Mesothelial cell of epicardium (in vitro differentiated cells): Measurements from ENCODE around the gene TENM4. TPM values are rescaled to one million over a fixed set of nuclear protein-coding genes. Genes with fewer than 3 reads are reported as not detected.
"Not testable (repeated sequence)": the region's sequence is repeated elsewhere in the genome, so short reads cannot be mapped to it uniquely, and the experiment has no call there.

ENCODE experiments used
- DNase-seq, 2 experiments: peaks; one replicate each; pipeline ENCODE4 v3.0.0; 2021; ENCODE audit warnings: low spot score in 2 of 2; ENCODE audit not compliant: unreplicated experiment in 2 of 2
- H3K27ac Mint-ChIP-seq: 2 replicates; pipeline ENCODE4 v1.8.0; 2021; ENCODE audit warnings: mixed read lengths
- H3K27me3 Mint-ChIP-seq: 2 replicates; pipeline ENCODE4 v1.8.0; 2021; ENCODE audit warnings: low read depth, mixed read lengths
- H3K36me3 Mint-ChIP-seq: 2 replicates; pipeline ENCODE4 v1.8.0; 2021; ENCODE audit warnings: mixed read lengths
- H3K4me1 Mint-ChIP-seq: 2 replicates; pipeline ENCODE4 v1.8.0; 2021; ENCODE audit warnings: mixed read lengths
- H3K4me3 Mint-ChIP-seq: 2 replicates; pipeline ENCODE4 v1.8.0; 2021; ENCODE audit warnings: mild to moderate bottlenecking, moderate library complexity, mixed read lengths
- H3K9me3 Mint-ChIP-seq: 2 replicates; pipeline ENCODE4 v1.8.0; 2021; ENCODE audit warnings: mixed read lengths
- total RNA-seq: library from RNA; stranded (reverse); gene quantifications from 3 replicates; pipeline ENCODE4 v1.2.1, GENCODE V29; 2021
- TF ChIP-seq, protein P1 (sequence below): fragments of 200-600 bp; sonication (generic); IDR thresholded peaks from one replicate; pipeline ENCODE4 v1.5.0; 2021; ENCODE audit warnings: antibody characterized with exemption; ENCODE audit not compliant: unreplicated experiment

The TENM4 gene
- total RNA-seq, 1 donor from 2014 or later: 187 TPM

DNA sequence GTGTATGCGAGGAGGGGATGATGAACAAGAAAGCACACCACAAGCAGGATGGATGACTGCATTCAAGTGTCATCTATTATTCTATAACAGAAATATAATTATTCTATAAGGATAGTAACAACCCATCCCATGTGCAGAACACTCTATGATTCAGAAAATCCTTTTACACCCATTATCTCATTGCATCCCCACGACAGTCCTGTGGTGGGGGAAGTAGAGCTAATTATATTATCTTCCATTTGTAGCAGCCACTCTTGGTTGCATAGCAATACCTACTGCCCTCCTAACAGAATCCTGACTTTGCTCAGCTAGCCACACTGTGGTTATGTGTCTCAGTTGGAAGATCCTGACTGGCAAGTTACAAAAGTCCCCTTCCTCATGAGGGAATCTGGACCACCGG is 459.7 kb downstream of the TENM4 start:
- no peak for DNase-seq
- peak overlapping the region; percentile 21 for H3K27ac Mint-ChIP-seq
- no peak overlapping the region for H3K4me3 Mint-ChIP-seq
- peaks cover 6% of the 10 kb centered on the region for H3K9me3 Mint-ChIP-seq
- no peaks in the 10 kb centered on the region for H3K27me3 Mint-ChIP-seq
- peaks cover 6% of the 10 kb centered on the region for H3K4me1 Mint-ChIP-seq
- H3K36me3 Mint-ChIP-seq: peaks cover 4% of the 10 kb centered on the region
- TF ChIP-seq, protein P1, sequence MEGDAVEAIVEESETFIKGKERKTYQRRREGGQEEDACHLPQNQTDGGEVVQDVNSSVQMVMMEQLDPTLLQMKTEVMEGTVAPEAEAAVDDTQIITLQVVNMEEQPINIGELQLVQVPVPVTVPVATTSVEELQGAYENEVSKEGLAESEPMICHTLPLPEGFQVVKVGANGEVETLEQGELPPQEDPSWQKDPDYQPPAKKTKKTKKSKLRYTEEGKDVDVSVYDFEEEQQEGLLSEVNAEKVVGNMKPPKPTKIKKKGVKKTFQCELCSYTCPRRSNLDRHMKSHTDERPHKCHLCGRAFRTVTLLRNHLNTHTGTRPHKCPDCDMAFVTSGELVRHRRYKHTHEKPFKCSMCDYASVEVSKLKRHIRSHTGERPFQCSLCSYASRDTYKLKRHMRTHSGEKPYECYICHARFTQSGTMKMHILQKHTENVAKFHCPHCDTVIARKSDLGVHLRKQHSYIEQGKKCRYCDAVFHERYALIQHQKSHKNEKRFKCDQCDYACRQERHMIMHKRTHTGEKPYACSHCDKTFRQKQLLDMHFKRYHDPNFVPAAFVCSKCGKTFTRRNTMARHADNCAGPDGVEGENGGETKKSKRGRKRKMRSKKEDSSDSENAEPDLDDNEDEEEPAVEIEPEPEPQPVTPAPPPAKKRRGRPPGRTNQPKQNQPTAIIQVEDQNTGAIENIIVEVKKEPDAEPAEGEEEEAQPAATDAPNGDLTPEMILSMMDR: no peak

DNA sequence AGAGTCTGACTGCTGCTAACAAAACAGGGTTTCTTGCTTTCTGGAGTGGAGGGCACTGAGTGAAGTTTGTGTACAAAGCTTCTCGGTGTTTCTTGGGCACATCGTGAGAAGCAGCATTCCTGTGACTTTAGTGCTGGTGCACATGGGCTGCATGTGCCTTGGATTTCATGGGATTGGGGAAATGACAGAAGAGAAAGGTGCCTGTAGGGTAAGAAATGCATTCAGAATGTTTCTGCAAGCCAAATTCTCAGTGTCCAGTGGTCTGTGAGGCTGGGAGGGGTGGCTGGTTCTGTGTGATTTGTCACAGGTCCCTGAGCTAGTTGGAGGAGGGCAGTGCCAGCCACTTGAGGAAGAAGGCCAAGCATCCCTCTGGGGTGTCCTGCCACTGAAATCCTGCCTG is 462.0 kb downstream of the TENM4 start:
- Mint-ChIP-seq H3K27me3 (no peaks in the 10 kb centered on the region), H3K4me1 (peaks cover 7% of the 10 kb centered on the region), H3K36me3 (peaks cover 4% of the 10 kb centered on the region), H3K27ac (no peak overlapping the region), H3K4me3 (no peak overlapping the region), H3K9me3 (peaks cover 6% of the 10 kb centered on the region)
- DNase-seq: no peak
- TF ChIP-seq, protein P1: no peak

DNA sequence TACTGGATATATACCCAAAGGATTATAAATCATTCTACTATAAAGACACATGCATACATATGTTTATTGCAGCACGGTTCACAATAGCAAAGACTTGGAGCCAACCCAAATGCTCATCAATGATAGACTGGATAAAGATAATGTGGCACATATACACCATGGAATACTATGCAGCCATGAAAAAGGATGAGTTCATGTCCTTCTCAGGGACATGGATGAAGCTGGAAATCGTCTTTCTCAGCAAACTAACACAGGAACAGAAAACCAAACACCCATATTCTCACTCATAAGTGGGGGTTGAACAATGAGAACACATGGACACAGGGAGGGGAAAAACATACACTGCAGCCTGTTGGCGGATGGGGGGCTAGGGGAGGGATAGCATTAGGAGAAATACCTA is 463.0 kb downstream of the TENM4 start:
- H3K4me1 Mint-ChIP-seq, H3K27ac Mint-ChIP-seq, DNase-seq, H3K27me3 Mint-ChIP-seq, H3K4me3 Mint-ChIP-seq, H3K9me3 Mint-ChIP-seq, H3K36me3 Mint-ChIP-seq: not testable (repeated sequence)

DNA sequence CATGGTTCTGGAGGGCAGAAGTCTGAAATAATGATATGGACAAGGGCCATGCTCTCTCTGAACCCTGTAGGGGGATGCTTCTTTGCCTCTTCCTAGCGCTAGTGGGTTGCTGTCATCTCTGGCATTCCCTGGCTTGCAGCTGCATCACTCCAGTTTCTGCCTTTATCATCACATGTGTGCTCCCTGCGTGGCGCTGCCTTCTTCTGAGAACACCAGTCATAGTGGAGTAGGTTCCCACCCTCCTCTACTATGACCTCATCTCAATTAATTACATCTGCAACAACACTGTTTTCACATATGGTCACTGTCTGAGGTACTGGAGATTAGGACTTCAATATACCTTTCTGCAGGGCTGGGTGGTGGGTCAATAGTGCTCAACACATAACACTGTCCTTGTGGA is 463.8 kb downstream of the TENM4 start:
- no peak for DNase-seq
- H3K9me3 Mint-ChIP-seq: peaks cover 6% of the 10 kb centered on the region
- no peak overlapping the region for H3K27ac Mint-ChIP-seq
- H3K4me1 Mint-ChIP-seq: peaks cover 16% of the 10 kb centered on the region
- H3K4me3 Mint-ChIP-seq: no peak overlapping the region
- TF ChIP-seq, protein P1: no peak
- H3K27me3 Mint-ChIP-seq: no peaks in the 10 kb centered on the region
- H3K36me3 Mint-ChIP-seq: peaks cover 4% of the 10 kb centered on the region

DNA sequence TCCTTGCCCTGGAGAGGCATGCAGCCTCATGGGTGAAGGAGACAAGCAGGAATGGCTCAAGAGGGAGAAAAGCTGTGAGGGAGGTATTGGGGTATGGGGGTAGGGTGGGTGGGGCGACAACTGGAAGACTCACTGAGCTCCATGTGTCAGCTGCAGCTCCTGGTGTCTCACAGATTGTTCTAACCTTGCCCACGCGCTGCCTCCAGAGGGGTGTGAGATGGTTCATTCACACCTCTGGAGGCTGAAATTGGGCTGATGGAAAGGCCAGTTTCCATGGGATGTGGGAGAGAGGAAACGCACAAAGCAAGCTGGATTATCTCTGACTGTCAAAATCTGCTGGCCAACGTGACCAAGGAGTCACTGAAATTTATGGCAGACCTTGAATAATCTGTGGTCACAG is 465.7 kb downstream of the TENM4 start:
- no peak for DNase-seq
- peaks cover 4% of the 10 kb centered on the region for H3K36me3 Mint-ChIP-seq
- peaks cover 19% of the 10 kb centered on the region for H3K4me1 Mint-ChIP-seq
- no peak overlapping the region for H3K4me3 Mint-ChIP-seq
- no peaks in the 10 kb centered on the region for H3K27me3 Mint-ChIP-seq
- TF ChIP-seq, protein P1: no peak
- H3K27ac Mint-ChIP-seq: no peak overlapping the region
- H3K9me3 Mint-ChIP-seq: peaks cover 6% of the 10 kb centered on the region

DNA sequence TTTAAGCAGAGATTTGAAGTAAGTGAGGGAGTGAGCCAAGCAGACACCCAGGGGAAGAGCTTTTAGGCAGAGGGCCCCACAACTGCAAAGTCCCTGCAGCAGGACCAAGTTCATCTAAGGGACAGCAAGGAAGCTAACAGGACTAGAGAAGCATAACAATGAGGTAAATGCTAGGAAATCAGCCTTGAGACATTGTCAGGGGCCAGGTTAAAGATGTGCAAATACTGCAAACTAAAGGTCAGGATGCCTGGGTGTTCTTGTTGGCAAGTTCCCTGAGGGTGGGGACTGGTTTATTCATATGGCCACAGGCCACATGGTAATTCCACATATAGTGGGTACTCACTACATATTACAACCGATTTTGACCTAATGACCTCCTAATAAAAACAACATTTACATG is 467.0 kb downstream of the TENM4 start:
- H3K27ac Mint-ChIP-seq: peak overlapping the region; percentile 64
- peaks cover 25% of the 10 kb centered on the region for H3K4me1 Mint-ChIP-seq
- no peak for DNase-seq
- H3K27me3 Mint-ChIP-seq: no peaks in the 10 kb centered on the region
- peaks cover 6% of the 10 kb centered on the region for H3K9me3 Mint-ChIP-seq
- TF ChIP-seq, protein P1: no peak
- H3K4me3 Mint-ChIP-seq: no peak overlapping the region
- H3K36me3 Mint-ChIP-seq: peaks cover 4% of the 10 kb centered on the region
